ENCODE measurements around the gene KCNH5.

Gene KCNH5

GRCh38 chr14:63045234-63045611 is at the start of gene KCNH5:
Gene KCNH5, minus strand, starts transcription at chr14:63045458. Its CDS starts 272 bp downstream, at chr14:63045186.
- no peak for DNase-seq (ENCODE audit: low read depth in 2 of 2)

- DNase-seq (ENCODE audit: low read depth in 2 of 2): no peak
Measured at GRCh38 chr14:63091394-63091996, 46.2 kb upstream of the KCNH5 start.

GRCh38 chr14:63088865-63089264 is 43.6 kb upstream of the KCNH5 start:
- no peak for DNase-seq (ENCODE audit: low read depth in 2 of 2)

- no peak for DNase-seq (ENCODE audit: low read depth in 2 of 2)
Measured at GRCh38 chr14:63078569-63078968, 33.3 kb upstream of the KCNH5 start.

GRCh38 chr14:63076488-63076887 is 31.2 kb upstream of the KCNH5 start:
- DNase-seq (ENCODE audit: low read depth in 2 of 2): no peak

GRCh38 chr14:63055631-63056030 is 10.4 kb upstream of the KCNH5 start:
- DNase-seq (ENCODE audit: low read depth in 2 of 2): no peak

GRCh38 chr14:63051992-63052391 is 6.7 kb upstream of the KCNH5 start:
- no peak for DNase-seq (ENCODE audit: low read depth in 2 of 2)

GRCh38 chr14:63051301-63051700 is 6.0 kb upstream of the KCNH5 start:
- no peak for DNase-seq (ENCODE audit: low read depth in 2 of 2)

- no peak for DNase-seq (ENCODE audit: low read depth in 2 of 2)
Measured at GRCh38 chr14:63050694-63051093, 5.4 kb upstream of the KCNH5 start.

- DNase-seq (ENCODE audit: low read depth in 2 of 2): no peak
Measured at GRCh38 chr14:63046339-63047268, 1.3 kb upstream of the KCNH5 start.

GRCh38 chr14:63045612-63046320 is 508 bp upstream of the KCNH5 start:
- DNase-seq (ENCODE audit: low read depth in 2 of 2): no peak

GRCh38 chr14:63039866-63040265 is 5.4 kb downstream of the KCNH5 start:
- DNase-seq (ENCODE audit: low read depth in 2 of 2): no peak

- no peak for DNase-seq (ENCODE audit: low read depth in 2 of 2)
Measured at GRCh38 chr14:63032641-63033040, 12.6 kb downstream of the KCNH5 start.

- DNase-seq (ENCODE audit: low read depth in 2 of 2): no peak
Measured at GRCh38 chr14:63032076-63032475, 13.2 kb downstream of the KCNH5 start.

GRCh38 chr14:63030113-63030512 is 15.1 kb downstream of the KCNH5 start:
- no peak for DNase-seq (ENCODE audit: low read depth in 2 of 2)

GRCh38 chr14:63027719-63028118 is 17.5 kb downstream of the KCNH5 start:
- no peak for DNase-seq (ENCODE audit: low read depth in 2 of 2)

- DNase-seq (ENCODE audit: low read depth in 2 of 2): no peak
Measured at GRCh38 chr14:63026491-63026890, 18.8 kb downstream of the KCNH5 start.

- no peak for DNase-seq (ENCODE audit: low read depth in 2 of 2)
Measured at GRCh38 chr14:63014621-63015020, 30.6 kb downstream of the KCNH5 start.

- DNase-seq (ENCODE audit: low read depth in 2 of 2): no peak
Measured at GRCh38 chr14:63012171-63012570, 33.1 kb downstream of the KCNH5 start.

- no peak for DNase-seq (ENCODE audit: low read depth in 2 of 2)
Measured at GRCh38 chr14:63011623-63012022, 33.6 kb downstream of the KCNH5 start.

- DNase-seq (ENCODE audit: low read depth in 2 of 2): no peak
Measured at GRCh38 chr14:63009495-63009894, 35.8 kb downstream of the KCNH5 start.

- no peak for DNase-seq (ENCODE audit: low read depth in 2 of 2)
Measured at GRCh38 chr14:63006531-63006930, 38.7 kb downstream of the KCNH5 start.

GRCh38 chr14:62994096-62994495 is 51.2 kb downstream of the KCNH5 start:
- DNase-seq (ENCODE audit: low read depth in 2 of 2): no peak
